Stimulated activated CD8-positive, alpha-beta memory T cell treated with anti-CD3 and anti-CD28 coated beads, Interleukin-4, amount 100 ng/mL, for 4 hours (primary cell): Measurements from ENCODE around the gene MUC7.
"Not testable (repeated sequence)": the region's sequence is repeated elsewhere in the genome, so short reads cannot be mapped to it uniquely, and the experiment has no call there.

Source experiments
- DNase-seq, 2 donors: peaks; one replicate each; pipeline ENCODE4 v3.0.0-alpha.2; 2020; ENCODE audit warnings: low read depth in 2 of 2, low spot score in 1 of 2

Gene MUC7

DNA sequence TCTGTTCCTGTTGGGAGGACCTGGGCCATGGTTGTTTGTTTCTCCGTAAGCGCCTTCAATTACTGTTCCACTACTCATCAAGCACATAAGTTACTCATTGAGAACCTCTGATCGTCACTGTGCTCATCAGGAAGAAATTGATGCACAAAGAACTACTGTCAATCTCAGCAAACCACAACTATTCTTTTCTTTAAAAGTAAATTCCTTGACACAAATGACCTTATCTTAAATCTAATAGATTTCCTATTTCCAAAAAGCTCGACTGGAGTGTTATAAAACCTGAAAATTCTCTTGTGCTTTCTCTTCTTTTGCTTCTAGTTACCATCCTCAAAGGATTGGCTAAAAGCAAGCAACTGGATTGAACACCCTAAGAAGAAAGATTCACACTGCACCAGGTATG, at the start of gene MUC7:
Gene MUC7 (plus strand): TSS at position 301 of the 400 bp plus-strand sequence. CDS start 1,825 bp downstream, outside the sequence.
- DNase-seq: no peak

DNA sequence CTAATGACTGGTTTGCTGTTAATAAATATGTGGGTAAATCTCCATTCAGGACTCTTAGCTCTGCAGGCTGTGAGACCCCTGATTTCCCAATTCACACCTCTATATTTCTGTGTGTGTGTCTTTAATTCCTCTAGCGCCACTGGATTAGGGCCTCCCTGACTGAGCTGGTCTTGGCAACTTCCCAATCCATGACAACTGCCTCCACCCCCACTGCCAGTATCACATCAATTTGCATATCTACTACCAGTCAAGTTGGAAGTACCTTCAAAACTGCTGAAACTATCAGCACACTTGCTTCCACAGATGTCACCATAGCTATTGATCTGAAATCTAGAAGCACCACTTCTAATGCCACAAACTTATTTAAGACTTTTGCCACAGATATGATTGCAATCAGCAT, 46.7 kb upstream of the MUC7 start:
- no peak for DNase-seq

DNA sequence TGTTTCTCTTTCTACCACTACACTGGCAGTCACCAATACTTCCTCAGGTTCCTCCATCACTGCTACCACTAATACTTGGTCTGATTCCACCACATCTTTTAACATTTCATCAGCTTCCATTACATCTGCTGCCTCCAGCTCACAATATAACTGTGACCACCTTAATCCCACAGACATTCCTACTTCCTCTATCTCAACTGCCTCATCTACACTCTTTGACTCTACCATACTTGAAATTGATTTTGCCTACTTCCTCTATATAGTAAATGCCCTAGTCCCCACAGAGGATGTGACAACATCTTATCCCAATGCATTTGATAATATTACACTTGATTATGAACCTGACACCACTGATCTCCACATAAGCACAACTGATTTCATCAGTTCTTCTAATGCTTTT, 45.2 kb upstream of the MUC7 start:
- no peak for DNase-seq

DNA sequence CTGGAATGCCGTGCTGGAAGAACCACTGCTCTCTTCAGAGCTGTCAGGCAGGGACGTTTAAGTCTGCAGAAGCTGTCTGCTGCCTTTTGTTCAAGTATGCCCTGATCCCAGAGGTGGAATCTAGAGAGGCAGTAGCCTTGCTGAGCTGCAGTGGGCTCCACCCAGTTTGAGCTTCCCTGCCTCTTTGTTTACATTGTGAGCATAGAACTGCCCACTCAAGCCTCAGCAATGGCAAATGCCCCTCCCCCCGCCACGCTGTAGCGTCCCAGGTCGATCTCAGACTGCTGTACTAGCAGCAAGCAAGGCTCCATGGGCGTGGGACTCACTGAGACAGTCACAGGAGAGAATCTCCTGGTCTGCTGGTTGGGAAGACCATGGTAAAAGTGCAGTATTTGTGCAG, 34.8 kb upstream of the MUC7 start:
- no peak for DNase-seq

DNA sequence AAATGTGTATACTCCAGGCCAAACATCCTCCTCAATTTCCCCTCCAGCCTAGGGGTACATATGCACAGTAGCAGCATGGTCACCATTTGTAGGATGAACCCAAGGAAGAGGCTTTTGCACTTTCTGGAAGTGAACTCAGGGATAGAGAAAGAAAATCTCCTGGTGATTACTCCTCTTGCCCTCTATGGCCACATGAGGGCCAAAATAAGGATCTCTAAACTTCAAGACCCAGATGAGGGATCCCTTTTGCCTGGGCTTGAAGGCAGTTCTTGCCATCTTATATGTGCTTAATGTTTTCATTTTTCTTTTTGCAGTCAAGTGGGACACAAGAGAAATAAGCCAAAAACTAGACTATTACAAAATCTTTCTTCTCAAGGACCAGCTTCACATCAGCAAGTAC, 29.5 kb upstream of the MUC7 start:
- DNase-seq: no peak

DNA sequence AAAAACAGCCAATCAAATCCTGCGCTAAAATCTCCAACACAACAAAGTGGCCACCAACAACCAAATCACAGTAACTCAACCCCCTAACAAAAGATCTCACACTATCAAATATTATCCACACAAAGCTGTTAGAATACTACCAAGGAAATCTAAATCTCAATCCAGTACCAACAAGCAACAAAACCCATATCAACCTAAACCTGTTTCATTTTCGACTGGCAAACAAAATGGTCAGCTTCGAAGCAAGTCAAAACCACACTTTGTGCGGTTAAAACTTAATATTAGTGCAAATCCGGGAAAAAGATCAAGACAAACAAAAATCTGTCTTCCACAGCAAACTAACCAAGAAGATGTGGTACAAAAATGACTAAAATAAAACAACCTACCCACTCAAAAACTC, 28.7 kb upstream of the MUC7 start:
- no peak for DNase-seq

DNA sequence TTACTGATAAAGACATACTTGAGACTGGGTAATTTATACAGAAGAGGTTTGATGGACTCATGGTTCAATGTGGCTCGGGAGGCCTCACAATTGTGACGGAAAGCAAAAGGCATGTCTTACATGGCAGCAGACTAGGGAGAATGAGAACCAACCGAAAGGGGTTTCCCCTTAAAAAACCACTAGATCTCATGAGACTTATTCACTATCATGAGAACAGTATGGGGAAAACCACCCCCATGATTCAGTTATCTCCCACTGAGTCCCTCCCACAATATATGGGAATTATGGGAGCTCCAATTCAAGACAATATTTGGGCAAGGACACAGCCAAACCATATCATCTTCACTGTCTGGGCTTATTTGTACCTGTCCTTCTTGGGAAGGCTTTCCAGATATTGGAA, 22.8 kb upstream of the MUC7 start:
- DNase-seq: no peak

DNA sequence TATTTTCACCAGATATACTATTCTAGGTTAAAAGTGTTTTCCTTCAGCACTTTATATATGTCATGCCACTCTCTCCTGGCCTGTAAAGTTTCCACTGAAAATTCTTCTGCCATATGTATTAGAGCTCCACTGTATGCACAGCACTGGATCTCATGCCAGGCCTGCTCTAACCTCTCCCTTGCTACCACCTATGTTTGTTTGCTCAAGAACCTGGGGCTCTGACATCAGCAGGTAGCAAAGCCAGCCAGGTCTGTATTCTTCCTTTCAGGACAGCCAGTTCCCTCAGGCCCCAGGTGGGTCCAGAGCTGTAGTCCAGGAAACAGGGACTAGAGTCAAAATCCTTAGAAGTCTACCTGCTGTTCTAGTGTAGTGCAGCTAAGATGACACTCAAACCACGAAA, 19.1 kb upstream of the MUC7 start:
- DNase-seq: no peak

DNA sequence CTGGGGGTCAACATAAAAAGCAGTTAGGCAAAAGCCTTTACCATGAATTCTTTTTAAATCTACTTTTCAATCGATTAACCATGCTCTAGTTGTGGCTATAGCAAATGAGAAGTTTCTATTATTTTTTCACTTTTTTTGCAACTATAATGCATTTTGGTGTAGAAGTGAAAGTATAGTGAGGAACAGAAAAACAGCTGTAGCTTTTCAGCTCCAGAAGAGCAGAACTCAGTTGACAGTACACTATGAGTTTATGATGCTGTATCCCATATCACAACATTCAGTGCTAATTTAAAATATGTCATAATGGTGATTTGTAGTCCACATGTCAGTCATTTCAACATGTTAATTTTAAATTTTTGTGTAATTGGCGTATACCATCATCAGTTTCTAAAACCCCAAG, 8.7 kb upstream of the MUC7 start:
- DNase-seq: no peak

DNA sequence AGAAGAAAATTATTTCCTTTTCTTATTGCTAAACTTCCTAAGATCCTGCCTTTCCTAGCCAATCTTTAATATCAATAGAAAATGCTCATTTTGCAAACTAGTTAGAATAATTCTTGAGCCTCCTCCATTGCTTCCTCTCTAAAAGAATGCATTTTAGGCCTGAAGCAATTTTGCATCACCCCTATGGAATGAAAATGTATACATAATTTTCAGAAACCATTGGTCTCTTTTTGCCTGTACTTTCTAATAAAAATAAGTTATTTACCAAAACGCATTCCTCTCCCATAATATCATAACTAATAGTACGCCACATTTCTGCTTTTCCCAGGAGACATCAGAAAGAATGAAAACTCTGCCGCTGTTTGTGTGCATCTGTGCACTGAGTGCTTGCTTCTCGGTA, 1.7 kb downstream of the MUC7 start:
- DNase-seq: no peak

DNA sequence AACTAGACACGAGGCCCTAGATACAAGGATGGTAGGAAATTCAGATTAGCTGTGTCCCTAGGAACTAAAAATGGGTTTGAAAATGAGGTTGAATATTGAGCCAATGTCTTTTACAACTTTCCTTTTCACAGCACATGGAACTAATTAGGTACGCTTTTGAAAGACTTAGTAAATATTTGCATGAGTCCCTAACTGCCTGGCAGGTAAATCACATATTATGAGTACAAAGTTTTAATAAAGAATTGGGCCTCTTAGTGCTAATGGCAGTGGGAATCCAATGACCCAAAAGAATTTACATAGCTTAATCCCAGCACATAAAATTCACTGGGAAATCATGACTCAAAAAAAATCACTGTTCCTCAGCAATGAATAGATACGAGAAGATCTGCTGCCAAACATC, 16.8 kb downstream of the MUC7 start:
- DNase-seq: no peak

DNA sequence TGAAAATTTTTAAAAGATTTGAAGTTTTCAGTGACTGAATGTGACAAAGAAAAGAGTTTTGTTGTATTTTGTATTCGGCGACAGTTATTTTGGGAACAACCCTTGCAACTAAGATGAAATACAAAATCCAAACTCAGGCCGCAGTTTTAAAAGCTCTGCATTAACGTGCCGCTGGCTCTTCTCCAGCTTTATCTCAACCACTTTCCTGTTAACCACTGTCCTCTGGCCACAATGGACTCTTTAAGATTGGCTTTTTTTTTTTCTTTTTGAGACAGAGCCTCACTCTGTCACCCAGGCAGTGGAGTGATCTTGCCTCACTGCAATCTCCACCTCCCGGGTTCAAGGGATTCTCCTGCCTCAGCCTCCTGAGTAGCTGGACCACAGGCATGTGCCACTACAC, 24.2 kb downstream of the MUC7 start:
- DNase-seq: no peak

DNA sequence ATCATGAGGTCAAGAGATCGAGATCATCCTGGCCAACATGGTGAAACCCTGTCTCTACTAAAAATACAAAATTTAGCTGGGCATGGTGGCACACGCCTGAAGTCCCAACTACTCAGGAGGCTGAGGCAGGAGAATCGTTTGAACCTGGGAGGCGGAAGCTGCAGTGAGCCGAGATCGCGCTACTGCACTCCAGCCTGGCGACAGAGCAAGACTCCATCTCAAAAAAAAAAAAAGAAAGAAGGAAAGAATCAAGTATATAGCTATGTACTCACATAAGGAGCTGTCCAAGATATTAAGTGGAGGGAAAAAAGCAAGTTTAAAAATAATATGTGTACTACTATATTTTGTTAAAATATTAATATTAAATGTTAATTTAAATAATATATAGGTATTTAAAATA, 29.8 kb downstream of the MUC7 start:
- not testable (repeated sequence) for DNase-seq

DNA sequence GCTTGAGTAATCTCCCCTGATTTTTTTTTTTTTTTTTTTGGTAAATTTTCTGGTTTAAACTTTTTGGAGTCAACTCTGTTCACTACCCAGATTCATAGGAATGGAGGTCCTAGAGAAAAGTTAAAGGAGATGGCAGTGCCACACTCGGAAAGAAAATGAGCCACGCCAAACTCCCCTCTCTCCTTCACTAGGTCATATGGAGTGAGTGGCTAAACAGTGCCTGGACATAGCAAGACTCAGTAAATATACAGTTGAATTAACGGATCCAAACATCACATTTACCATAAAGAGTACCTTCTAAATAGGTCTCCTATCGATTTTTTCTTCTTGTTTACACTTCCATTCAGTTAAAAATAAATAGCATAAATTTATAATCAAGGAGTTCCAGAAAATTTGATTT, 32.7 kb downstream of the MUC7 start:
- DNase-seq: no peak

DNA sequence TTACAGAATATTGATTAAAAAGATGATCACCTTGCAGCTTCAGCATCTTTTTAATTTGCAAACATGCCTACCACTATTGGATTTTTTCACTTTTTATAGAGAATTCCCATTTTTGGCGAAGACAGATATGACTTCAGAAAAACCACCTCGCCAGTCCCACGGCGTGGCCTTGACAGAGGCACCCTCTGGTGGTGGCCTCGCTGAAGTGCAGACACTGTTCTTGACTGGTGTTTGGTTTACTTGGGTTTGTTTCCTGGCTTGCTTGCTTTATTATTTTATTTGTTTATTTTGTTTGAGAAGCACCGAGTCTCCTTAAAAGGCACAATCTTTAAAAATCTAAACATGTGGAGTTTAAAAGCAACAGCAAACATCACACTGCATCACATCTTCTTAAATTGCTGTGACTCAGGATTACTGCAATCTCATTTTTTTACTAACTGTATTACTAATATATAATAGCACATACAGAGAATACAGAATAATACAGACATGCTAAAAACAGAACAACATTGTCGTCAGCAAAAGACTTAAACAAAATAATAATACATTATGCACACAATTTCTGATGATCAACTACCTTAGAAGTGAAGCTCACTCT, 33.3 kb downstream of the MUC7 start:
- peak; percentile 6 for DNase-seq

DNA sequence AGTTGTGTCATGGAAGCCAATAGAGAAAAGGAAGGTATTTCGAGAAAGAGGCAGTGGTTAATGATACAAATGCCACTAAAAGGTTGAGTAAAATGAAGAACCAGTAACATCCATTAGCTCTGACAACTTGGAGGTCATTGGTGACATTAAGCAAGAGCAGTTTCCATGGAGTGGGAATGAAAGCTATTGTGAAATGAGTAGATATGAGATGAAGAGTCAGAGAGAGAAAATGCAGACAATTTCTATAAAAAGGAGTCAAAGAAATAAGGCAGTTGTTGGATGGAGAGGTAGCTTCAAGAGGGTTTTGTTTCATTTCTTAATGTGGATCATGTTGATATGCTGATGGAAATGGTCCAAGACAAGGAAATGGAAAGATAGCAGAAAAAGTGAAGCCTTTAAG, 36.8 kb downstream of the MUC7 start:
- DNase-seq: no peak

DNA sequence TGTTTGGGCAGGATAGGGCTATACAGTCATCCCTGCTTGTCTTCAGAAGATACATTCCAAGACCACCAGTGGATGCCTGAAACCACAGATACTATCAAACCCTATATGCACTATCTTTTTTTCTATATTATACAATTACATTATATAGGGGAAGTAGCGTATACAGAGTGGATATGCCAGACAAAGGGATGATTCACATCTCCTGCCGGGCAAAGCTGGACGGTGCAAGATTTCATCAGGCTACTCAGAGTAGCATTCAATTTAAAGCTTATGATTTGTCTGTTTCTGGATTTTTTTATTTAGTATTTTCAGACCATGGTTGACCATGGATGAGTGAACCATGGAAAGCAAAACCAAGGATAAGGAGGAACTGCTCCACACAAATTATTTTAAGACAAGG, 39.4 kb downstream of the MUC7 start:
- DNase-seq: no peak

DNA sequence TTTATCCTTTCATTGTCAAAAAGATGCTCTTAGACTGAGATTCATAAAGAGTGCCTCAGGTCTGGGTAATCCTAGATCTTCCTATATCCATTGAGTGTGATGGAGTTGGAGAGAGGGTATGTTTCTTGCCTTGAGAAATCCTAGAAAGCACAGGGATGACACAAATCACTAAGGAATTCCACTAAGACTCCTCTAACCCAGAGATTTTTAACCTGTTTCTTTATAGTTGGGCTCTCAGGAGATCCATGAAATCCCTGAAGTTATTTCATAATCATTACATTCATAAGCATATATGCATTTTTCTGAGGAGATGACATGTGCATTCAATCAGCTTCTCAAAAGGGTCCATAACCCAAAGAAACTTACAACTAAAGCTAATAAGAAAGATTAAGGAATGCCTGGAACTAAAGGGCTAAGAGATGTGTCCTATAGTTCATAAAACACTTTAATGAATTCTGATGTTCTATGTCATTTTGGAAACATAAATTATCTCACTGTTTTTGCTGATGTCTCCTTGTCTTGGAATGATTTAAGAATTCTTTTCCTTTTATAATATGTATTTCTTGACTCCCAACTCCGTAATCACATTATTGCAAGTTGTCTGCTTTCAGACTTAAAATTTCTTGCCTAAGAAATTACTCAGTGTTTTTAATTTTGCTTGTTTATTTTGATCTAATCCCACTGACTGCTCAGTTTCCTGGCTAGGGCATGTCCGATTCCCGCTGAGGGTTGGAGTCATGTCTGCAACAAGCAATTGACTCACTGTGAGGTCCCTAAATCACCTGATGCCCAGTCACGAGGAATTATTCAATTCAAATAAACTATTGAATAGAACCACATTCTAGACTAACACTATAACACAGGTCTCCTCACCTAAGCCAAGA, 43.6 kb downstream of the MUC7 start:
- no peak for DNase-seq

DNA sequence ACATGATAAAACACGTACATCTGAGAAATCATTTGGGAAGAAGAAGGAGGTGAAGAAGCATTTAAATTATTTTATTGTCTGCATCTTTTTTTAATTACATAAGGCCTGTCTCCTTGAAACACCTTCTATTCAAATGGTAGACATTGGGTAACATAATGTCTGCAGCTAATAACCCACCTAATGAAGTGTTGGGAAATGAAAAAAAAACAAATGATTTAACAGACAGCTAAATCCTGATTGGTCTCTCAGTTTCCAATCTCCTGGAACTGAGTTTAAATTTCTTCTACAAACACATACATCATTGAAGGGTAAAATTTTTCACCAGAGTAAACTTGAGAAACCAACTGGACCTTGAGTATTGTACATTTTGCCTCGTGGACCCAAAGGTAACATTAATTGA, 46.3 kb downstream of the MUC7 start, which contains the start of gene AMTN:
Gene AMTN (plus strand): TSS at position 301 of the 400 bp plus-strand sequence. CDS start 209 bp downstream, outside the sequence.
- no peak for DNase-seq

DNA sequence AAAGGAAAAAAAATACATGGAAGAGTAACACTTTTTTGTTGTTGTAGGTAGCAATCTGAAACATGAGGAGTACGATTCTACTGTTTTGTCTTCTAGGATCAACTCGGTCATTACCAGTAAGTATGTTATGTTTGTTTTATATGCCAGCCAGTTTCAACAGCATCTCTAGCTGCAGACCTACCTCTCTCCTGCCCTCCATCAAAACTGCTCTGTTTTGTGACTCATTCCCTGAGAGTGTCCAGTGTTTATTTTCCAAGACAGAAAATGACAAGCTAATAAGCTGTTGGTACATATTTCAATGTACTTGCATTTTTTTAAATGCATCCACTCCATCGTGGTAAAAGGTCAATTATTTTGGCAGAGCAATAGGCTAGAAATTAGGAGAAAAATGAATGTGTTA, 46.7 kb downstream of the MUC7 start:
- DNase-seq: no peak

DNA sequence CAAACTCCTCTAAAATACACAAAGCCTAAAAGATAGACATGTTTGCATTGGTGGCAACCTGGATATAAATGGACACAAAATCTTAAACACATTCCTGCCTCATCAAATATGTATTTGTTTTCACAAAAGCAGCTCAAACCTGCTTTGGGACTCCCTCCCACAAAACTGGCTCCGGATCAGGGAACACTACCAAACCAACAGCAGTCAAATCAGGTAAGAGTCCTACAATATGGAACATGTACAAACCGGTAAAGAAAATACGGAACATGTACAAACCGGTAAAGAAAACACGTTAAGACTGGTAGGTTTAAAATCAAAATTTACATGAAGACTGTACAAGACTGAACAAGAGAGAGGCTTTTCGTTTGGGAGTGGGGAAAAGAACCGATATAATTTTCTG, 50.6 kb downstream of the MUC7 start:
- DNase-seq: no peak

DNA sequence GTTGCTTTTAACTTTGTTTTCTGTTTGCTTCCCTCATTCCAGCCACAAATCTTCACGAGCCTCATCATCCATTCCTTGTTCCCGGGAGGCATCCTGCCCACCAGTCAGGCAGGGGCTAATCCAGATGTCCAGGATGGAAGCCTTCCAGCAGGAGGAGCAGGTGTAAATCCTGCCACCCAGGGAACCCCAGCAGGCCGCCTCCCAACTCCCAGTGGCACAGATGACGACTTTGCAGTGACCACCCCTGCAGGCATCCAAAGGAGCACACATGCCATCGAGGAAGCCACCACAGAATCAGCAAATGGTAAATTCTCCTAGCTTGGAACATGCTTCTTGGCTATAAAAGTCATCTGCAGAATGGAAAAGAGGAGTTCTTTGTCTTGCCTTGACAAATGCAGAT, 59.0 kb downstream of the MUC7 start:
- DNase-seq: no peak

DNA sequence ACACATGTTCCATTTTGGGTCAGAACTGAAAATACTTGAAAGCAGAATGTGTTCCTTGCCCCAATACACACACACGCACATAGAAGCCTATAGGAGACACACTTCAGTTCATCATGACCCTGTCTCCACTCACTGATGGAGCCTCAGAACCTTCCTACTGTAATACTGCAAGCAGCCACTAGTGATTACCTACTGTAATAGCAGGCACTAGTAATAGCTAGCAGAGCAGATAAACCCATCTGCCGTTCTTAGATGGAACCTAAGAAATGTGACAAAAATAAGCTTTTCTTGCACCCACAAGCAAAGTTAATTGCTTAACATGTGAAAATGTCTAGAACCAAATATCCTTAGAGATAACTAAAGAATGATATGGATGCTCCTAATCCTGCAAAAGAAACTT, 60.0 kb downstream of the MUC7 start:
- no peak for DNase-seq
